ENCODE results near the gene HNRNPU.

Gene HNRNPU

GRCh38 chr1:244821134-244821533 lies 43.2 kb downstream of the HNRNPU start:
- peak; percentile 49; the same call in 2 of the 3 replicates for ATAC-seq
- TF ChIP-seq TSHZ2 (CRISPR knock-in tag; IDR thresholded peaks at IDR 0.05) (no peak), GLIS3 (CRISPR knock-in tag; IDR thresholded peaks at IDR 0.05) (no peak), POU6F1 (CRISPR knock-in tag; IDR thresholded peaks at IDR 0.05; ENCODE audit: borderline replicate concordance, low read depth) (no peak), TCF4 (CRISPR knock-in tag; IDR thresholded peaks at IDR 0.05; ENCODE audit: borderline replicate concordance) (no peak), OSR1 (CRISPR knock-in tag; IDR thresholded peaks at IDR 0.05) (no peak), ARNTL (CRISPR knock-in tag; IDR thresholded peaks at IDR 0.05; ENCODE audit: borderline replicate concordance, low read depth) (no peak), ZNF70 (CRISPR knock-in tag; IDR thresholded peaks at IDR 0.05) (no peak), ZC3H10 (CRISPR knock-in tag; IDR thresholded peaks at IDR 0.05) (no peak), ZNF8 (CRISPR knock-in tag; IDR thresholded peaks at IDR 0.05) (no peak), BACH2 (CRISPR knock-in tag; IDR thresholded peaks at IDR 0.05; ENCODE audit: borderline replicate concordance) (no peak), ESRRG (CRISPR knock-in tag; IDR thresholded peaks at IDR 0.05) (no peak), SNAI2 (CRISPR knock-in tag; IDR thresholded peaks at IDR 0.05) (no peak)
- TF ChIP-seq, protein P1, sequence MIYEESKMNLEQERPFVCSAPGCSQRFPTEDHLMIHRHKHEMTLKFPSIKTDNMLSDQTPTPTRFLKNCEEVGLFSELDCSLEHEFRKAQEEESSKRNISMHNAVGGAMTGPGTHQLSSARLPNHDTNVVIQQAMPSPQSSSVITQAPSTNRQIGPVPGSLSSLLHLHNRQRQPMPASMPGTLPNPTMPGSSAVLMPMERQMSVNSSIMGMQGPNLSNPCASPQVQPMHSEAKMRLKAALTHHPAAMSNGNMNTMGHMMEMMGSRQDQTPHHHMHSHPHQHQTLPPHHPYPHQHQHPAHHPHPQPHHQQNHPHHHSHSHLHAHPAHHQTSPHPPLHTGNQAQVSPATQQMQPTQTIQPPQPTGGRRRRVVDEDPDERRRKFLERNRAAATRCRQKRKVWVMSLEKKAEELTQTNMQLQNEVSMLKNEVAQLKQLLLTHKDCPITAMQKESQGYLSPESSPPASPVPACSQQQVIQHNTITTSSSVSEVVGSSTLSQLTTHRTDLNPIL (CRISPR knock-in tag; IDR thresholded peaks at IDR 0.05; ENCODE audit: low read depth), result no peak

- TF ChIP-seq CSDC2 (CRISPR knock-in tag; IDR thresholded peaks at IDR 0.05) (no peak), BACH2 (CRISPR knock-in tag; IDR thresholded peaks at IDR 0.05; ENCODE audit: borderline replicate concordance) (no peak)
- no peak for ATAC-seq
These were observed 44.2 kb downstream of the HNRNPU start for GRCh38 chr1:244820131-244820530.

- no peak for ATAC-seq
- TF ChIP-seq OSR1 (CRISPR knock-in tag; IDR thresholded peaks at IDR 0.05), result no peak
- no peak for TF ChIP-seq ZC3H10 (CRISPR knock-in tag; IDR thresholded peaks at IDR 0.05)
- TF ChIP-seq ZNF8 (CRISPR knock-in tag; IDR thresholded peaks at IDR 0.05), result no peak
- TF ChIP-seq GLIS3 (CRISPR knock-in tag; IDR thresholded peaks at IDR 0.05), result no peak
- TF ChIP-seq SNAI2 (CRISPR knock-in tag; IDR thresholded peaks at IDR 0.05), result no peak
- TF ChIP-seq PPARA (CRISPR knock-in tag; IDR thresholded peaks at IDR 0.05; ENCODE audit: borderline replicate concordance), result no peak
- no peak for TF ChIP-seq BACH2 (CRISPR knock-in tag; IDR thresholded peaks at IDR 0.05; ENCODE audit: borderline replicate concordance)
- TF ChIP-seq, protein P2, sequence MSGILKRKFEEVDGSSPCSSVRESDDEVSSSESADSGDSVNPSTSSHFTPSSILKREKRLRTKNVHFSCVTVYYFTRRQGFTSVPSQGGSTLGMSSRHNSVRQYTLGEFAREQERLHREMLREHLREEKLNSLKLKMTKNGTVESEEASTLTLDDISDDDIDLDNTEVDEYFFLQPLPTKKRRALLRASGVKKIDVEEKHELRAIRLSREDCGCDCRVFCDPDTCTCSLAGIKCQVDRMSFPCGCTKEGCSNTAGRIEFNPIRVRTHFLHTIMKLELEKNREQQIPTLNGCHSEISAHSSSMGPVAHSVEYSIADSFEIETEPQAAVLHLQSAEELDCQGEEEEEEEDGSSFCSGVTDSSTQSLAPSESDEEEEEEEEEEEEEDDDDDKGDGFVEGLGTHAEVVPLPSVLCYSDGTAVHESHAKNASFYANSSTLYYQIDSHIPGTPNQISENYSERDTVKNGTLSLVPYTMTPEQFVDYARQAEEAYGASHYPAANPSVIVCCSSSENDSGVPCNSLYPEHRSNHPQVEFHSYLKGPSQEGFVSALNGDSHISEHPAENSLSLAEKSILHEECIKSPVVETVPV (CRISPR knock-in tag; IDR thresholded peaks at IDR 0.05), result no peak
- TF ChIP-seq ZFP30 (CRISPR knock-in tag; IDR thresholded peaks at IDR 0.05), result no peak
- TF ChIP-seq ZFP3 (CRISPR knock-in tag; IDR thresholded peaks at IDR 0.05), result no peak
- no peak for TF ChIP-seq ZNF565 (CRISPR knock-in tag; conservative IDR thresholded peaks at IDR 0.05; ENCODE audit: low read depth)
- no peak for TF ChIP-seq POU6F1 (CRISPR knock-in tag; IDR thresholded peaks at IDR 0.05; ENCODE audit: borderline replicate concordance, low read depth)
These were observed 46.9 kb downstream of the HNRNPU start for GRCh38 chr1:244817415-244817894.

DNA sequence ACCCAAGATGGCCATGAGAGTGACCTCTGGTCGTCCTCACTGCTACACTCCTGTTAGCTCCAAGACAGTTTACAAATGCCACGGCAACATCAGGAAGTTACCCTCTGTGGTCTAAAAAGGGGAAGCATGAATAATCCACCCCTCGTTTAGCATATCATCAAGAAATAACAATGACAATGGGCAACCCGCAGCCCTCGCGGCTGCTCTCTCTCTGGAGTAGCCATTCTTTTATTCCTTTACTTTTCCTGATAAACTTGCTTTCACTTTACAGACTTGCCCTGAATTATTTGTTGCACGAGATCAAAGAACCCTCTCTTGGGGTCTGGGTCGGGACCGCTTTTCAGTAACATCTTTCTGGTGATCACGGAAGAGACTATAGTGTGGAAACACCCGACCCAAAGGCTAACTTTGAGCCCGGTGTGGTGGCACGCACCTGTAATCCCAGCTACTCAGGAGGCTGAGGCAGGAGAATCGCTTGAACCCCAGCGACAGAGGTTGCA lies 48.7 kb downstream of the HNRNPU start:
- ATAC-seq, result no peak
- TF ChIP-seq POU6F1 (CRISPR knock-in tag; IDR thresholded peaks at IDR 0.05; ENCODE audit: borderline replicate concordance, low read depth), result no peak
- TF ChIP-seq, protein P1 (CRISPR knock-in tag; IDR thresholded peaks at IDR 0.05; ENCODE audit: low read depth), result no peak
- TF ChIP-seq TCF4 (CRISPR knock-in tag; IDR thresholded peaks at IDR 0.05; ENCODE audit: borderline replicate concordance), result no peak

Data from SK-N-SH treated with all-trans-retinoic acid at 6 μM for 48 hours (cell line).